IPS-20b (cell line): ENCODE results near the gene GATAD2A.

Experiments
- H3K27ac ChIP-seq: one replicate; pipeline ENCODE4 v1.5.1; 2013; ENCODE audit warnings: low read length
- H3K27me3 ChIP-seq: 2 replicates; pipeline ENCODE4 v1.6.1; 2013; ENCODE audit warnings: mild to moderate bottlenecking, low read length, inconsistent platforms; ENCODE audit not compliant: insufficient read depth
- H3K36me3 ChIP-seq: 2 replicates; pipeline ENCODE4 v1.6.1; 2013; ENCODE audit warnings: low read depth, mild to moderate bottlenecking, inconsistent platforms, low read length, moderate library complexity; ENCODE audit not compliant: insufficient read depth
- H3K4me1 ChIP-seq: 2 replicates; pipeline ENCODE4 v1.6.1; 2013; ENCODE audit warnings: mild to moderate bottlenecking, control low read depth, inconsistent platforms, low read length, moderate library complexity; ENCODE audit not compliant: insufficient read depth
- H3K4me3 ChIP-seq: 2 replicates; pipeline ENCODE4 v1.5.1; 2013; ENCODE audit warnings: mild to moderate bottlenecking, low read length, inconsistent platforms
- H3K9ac ChIP-seq: 2 replicates; pipeline ENCODE4 v1.6.1; 2013; ENCODE audit warnings: low read depth, mild to moderate bottlenecking, inconsistent platforms, low read length, moderate library complexity
- H3K9me3 ChIP-seq: 2 replicates; pipeline ENCODE4 v1.6.1; 2013; ENCODE audit warnings: mild to moderate bottlenecking, low read depth, low read length, inconsistent platforms; ENCODE audit not compliant: insufficient read depth

Gene GATAD2A

GRCh38 chr19:19427944-19428343 is 22.5 kb downstream of the GATAD2A start:
- Histone ChIP-seq H3K9me3 (no peaks in the 10 kb centered on the region), H3K27me3 (no peaks in the 10 kb centered on the region), H3K4me1 (peaks cover 9% of the 10 kb centered on the region; the same call in 1 of the 2 replicates), H3K4me3 (no peak overlapping the region), H3K36me3 (no peaks in the 10 kb centered on the region), H3K9ac (no peak overlapping the region), H3K27ac (no peak overlapping the region)

GRCh38 chr19:19428746-19429145 is 23.3 kb downstream of the GATAD2A start:
- Histone ChIP-seq H3K27ac (no peak overlapping the region), H3K36me3 (no peaks in the 10 kb centered on the region), H3K4me3 (no peak overlapping the region), H3K4me1 (peaks cover 11% of the 10 kb centered on the region; the same call in 1 of the 2 replicates), H3K27me3 (no peaks in the 10 kb centered on the region), H3K9ac (no peak overlapping the region), H3K9me3 (no peaks in the 10 kb centered on the region)

DNA sequence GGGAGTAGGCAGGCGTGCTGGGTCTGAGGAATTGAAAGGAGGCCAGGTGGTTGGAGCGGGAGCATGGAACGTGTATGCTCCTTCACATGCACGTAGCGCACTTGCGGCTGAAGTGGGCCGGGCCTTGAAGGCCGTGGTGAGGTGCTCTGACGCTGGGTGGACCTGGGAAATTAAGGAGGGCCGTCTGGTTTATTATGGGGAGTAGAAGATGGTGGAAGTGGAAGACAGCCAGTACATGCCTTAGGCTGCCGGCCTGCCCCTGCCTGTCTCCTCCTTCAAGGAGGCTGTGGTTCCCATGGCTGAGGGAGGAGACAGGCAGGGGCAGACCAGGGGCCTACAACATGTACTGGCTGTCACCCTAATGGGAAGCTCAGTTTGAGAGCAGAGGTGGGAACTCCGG is 23.9 kb downstream of the GATAD2A start:
- H3K4me3 ChIP-seq, result no peak overlapping the region
- H3K4me1 ChIP-seq, result peaks cover 11% of the 10 kb centered on the region; the same call in 1 of the 2 replicates
- H3K9me3 ChIP-seq, result no peaks in the 10 kb centered on the region
- H3K27me3 ChIP-seq, result no peaks in the 10 kb centered on the region
- H3K36me3 ChIP-seq, result no peaks in the 10 kb centered on the region
- no peak overlapping the region for H3K9ac ChIP-seq
- H3K27ac ChIP-seq, result no peak overlapping the region

DNA sequence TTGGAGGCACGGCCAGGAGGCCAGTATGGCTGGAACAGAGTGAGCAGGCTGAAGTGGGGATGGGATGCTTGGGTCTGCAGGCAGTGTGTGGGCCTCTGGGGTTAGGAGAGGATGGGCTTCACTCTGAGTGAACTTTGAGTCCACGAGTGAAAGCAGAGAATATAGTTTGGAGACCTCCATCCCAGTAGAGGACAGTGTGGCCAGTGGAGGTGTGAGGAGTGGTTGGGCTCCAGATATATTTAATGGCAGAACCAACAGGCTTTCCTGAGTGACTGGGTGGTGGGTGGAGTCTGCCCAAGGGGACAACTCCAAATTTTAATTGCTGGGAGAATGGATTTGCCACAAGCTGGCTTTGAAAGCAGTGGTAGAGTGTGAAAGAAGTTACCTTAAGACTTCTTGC is 27.3 kb downstream of the GATAD2A start:
- Histone ChIP-seq H3K9ac (no peak overlapping the region), H3K4me3 (no peak overlapping the region), H3K36me3 (peaks cover 10% of the 10 kb centered on the region), H3K4me1 (peaks cover 6% of the 10 kb centered on the region; the same call in 1 of the 2 replicates), H3K27ac (no peak overlapping the region), H3K9me3 (no peaks in the 10 kb centered on the region), H3K27me3 (no peaks in the 10 kb centered on the region)

DNA sequence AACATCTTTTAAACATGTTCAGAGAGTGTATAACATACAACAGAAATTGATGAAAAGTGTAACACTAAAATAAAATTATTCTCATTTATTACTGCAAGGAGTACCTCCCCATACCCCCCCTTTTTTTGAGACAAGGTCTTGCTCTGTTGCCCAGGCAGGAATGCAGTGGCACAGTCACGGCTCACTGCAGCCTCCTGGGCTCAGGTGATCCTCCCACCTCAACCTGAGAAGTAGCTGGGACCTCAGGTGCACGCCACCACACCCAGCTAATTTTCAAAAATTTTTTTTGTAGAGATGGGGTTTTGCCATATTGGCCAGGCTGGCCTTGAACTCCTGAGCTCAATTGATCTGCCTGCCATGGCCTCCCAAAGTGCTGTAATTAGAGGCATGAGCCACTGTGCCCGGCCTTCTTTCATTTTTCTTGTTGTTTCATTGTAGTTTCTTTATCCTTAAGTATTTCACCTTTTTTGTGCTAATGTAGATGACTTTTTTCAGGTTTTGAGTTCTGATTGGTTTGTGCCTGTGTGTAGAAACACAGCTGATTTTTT is 28.3 kb downstream of the GATAD2A start:
- H3K4me1 ChIP-seq, result 0 out of 2 replicates have a peak, but pooled peaks cover 3% of the 10 kb centered on the region
- H3K9me3 ChIP-seq, result no peaks in the 10 kb centered on the region
- H3K36me3 ChIP-seq, result peaks cover 15% of the 10 kb centered on the region
- H3K9ac ChIP-seq, result no peak overlapping the region
- no peak overlapping the region for H3K4me3 ChIP-seq
- H3K27me3 ChIP-seq, result no peaks in the 10 kb centered on the region
- no peak overlapping the region for H3K27ac ChIP-seq

DNA sequence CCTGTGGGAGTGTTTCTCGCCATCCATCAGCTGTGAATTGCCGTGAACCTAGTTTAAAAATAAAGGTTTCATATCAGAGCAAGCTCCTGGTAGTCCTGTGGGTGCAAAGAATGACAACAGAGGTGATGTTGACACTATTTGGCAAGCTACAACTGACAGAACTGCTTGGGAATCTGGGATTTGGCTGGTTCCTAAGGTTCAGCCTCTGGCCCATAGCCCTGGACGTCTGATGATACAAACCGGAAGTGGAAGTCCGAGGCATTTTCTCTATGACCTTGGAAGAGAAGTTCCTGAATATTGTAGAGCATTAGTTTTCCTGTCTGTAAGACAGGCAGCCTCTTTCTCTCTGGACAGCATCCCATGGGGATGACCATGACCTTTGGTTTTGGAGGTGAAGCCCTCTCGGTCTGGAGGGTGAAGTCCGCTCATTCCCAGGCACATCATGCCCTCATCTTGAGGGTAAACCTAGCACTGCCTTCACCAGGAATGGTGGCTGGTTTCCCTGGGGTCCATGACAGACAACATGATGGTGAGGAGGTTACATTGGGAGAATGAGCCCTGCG is 29.1 kb downstream of the GATAD2A start:
- Histone ChIP-seq H3K27ac (no peak overlapping the region), H3K4me1 (0 out of 2 replicates have a peak, but pooled peaks cover 3% of the 10 kb centered on the region), H3K4me3 (no peak overlapping the region), H3K27me3 (no peaks in the 10 kb centered on the region), H3K9ac (no peak overlapping the region), H3K36me3 (peaks cover 15% of the 10 kb centered on the region), H3K9me3 (no peaks in the 10 kb centered on the region)

- Histone ChIP-seq H3K36me3 (peaks cover 15% of the 10 kb centered on the region), H3K27ac (no peak overlapping the region), H3K4me3 (no peak overlapping the region), H3K9me3 (no peaks in the 10 kb centered on the region), H3K27me3 (no peaks in the 10 kb centered on the region), H3K9ac (no peak overlapping the region; the same call in 1 of the 2 replicates), H3K4me1 (0 out of 2 replicates have a peak, but pooled peaks cover 3% of the 10 kb centered on the region)
Observed at GRCh38 chr19:19436137-19436691, 30.7 kb downstream of the GATAD2A start.

- H3K9ac ChIP-seq, result no peak overlapping the region
- no peaks in the 10 kb centered on the region for H3K27me3 ChIP-seq
- H3K4me1 ChIP-seq, result no peaks in the 10 kb centered on the region
- no peak overlapping the region for H3K27ac ChIP-seq
- H3K36me3 ChIP-seq, result peaks cover 17% of the 10 kb centered on the region
- no peak overlapping the region for H3K4me3 ChIP-seq
- H3K9me3 ChIP-seq, result no peaks in the 10 kb centered on the region
Observed at GRCh38 chr19:19438366-19439175, 33.1 kb downstream of the GATAD2A start.

DNA sequence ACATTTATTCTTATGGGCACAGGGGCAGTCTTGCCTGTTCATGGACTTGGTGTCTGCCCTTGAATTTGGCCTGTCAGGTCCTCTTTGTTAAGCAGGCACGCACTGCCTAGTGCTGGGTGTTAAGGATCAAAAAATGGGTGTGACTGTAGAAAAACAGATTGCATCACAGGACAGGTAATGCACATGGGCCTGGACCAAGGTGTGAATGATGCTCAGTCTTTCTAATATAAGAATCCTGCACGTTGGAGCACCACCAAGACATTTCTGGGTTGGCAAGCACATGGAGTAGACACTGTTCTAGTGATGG is 33.7 kb downstream of the GATAD2A start:
- Histone ChIP-seq H3K36me3 (peaks cover 21% of the 10 kb centered on the region), H3K27ac (no peak overlapping the region), H3K4me3 (no peak overlapping the region), H3K9ac (no peak overlapping the region), H3K27me3 (no peaks in the 10 kb centered on the region), H3K4me1 (no peaks in the 10 kb centered on the region), H3K9me3 (no peaks in the 10 kb centered on the region)

GRCh38 chr19:19443283-19443682 is 37.8 kb downstream of the GATAD2A start:
- no peak overlapping the region for H3K27ac ChIP-seq
- no peaks in the 10 kb centered on the region for H3K9me3 ChIP-seq
- no peaks in the 10 kb centered on the region for H3K27me3 ChIP-seq
- H3K4me3 ChIP-seq, result no peak overlapping the region
- H3K4me1 ChIP-seq, result peaks cover 18% of the 10 kb centered on the region
- H3K36me3 ChIP-seq, result 0 out of 2 replicates have a peak, but pooled peaks cover 6% of the 10 kb centered on the region
- no peak overlapping the region for H3K9ac ChIP-seq

DNA sequence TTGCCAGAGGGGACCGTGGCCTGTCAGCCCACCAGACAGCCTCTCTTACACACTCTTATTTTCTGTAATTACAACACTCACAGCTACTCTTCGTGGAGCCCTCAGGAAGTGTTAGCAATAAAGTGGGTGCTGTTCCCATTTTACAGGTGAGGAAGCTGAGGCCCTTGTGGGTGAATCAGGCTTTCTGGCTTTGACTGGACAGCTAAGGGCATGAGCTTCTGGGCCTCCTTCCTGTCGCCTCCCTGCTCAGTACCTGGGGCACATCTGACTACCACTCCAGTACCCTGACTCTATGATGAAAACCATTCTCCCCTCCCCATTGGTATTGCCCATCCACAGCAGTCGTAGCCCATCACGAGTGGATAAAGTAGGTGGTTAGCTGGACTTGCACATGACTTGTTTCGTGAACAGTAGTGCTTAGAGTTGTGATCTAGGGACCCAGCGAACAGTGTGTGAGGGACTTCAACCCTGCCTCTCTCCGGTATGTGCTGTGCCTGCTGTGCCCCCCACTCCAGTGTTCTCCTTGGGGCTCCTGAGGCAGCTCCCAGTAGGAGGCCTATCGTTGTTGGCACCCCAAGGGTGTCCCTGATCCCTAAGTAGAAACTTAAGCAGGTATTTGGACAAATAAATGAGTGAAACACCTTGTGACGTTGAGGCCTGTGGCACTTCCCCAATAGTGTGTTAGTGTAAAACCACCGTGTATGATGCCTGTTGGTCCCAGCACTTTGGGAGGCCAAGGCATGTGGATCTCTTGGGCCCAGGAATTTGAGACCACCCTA is 38.6 kb downstream of the GATAD2A start:
- H3K9me3 ChIP-seq, result no peaks in the 10 kb centered on the region
- no peak overlapping the region for H3K27ac ChIP-seq
- H3K4me3 ChIP-seq, result no peak overlapping the region
- no peaks in the 10 kb centered on the region for H3K27me3 ChIP-seq
- H3K4me1 ChIP-seq, result peaks cover 18% of the 10 kb centered on the region
- no peak overlapping the region for H3K9ac ChIP-seq
- 0 out of 2 replicates have a peak, but pooled peaks cover 6% of the 10 kb centered on the region for H3K36me3 ChIP-seq
